HepG2 (cell line): ENCODE results near the gene CREBZF. TPM values are rescaled to one million over a fixed set of nuclear protein-coding genes. Genes with fewer than 3 reads are reported as not detected.

ENCODE experiments used
- AGO2 ChIP-seq: fragments of 200-400 bp; formaldehyde crosslinking; optimal IDR thresholded peaks from 2 replicates; pipeline ENCODE3; 2017; ENCODE audit warnings: mild to moderate bottlenecking, low read depth, low read length, moderate library complexity
- ATF4 ChIP-seq, 2 experiments: fragments of 450-650 bp in 1 of 2; sonication (generic) in 1 of 2; formaldehyde crosslinking; IDR thresholded peaks; 2 replicates each; pipeline versions ENCODE4 v1.5.0 to v1.8.0; 2020 to 2022; ENCODE audit warnings: mild to moderate bottlenecking in 1 of 2, missing genetic modification reagents in 1 of 2
- EHMT2 ChIP-seq: fragments of 200-600 bp; sonication (generic); IDR thresholded peaks from 2 replicates; pipeline ENCODE4 v1.7.0; 2017; ENCODE audit warnings: antibody characterized with exemption, low read depth, low read length, borderline replicate concordance
- FLYWCH1 ChIP-seq: sonication (generic); formaldehyde crosslinking; IDR thresholded peaks from 2 replicates; pipeline ENCODE4 v1.8.1; 2023; ENCODE audit warnings: mild to moderate bottlenecking, missing genetic modification reagents
- HDAC2 ChIP-seq: sonication (generic); formaldehyde crosslinking; IDR thresholded peaks from 2 replicates; pipeline ENCODE4 v1.4.0; 2020; ENCODE audit warnings: missing genetic modification reagents
- JDP2 ChIP-seq: sonication (generic); formaldehyde crosslinking; IDR thresholded peaks from 2 replicates; pipeline ENCODE4 v1.8.1; 2022; ENCODE audit warnings: missing genetic modification reagents, borderline replicate concordance
- MAFK ChIP-seq, 2 experiments: IDR thresholded peaks in 1 of 2; conservative IDR thresholded peaks in 1 of 2; 2 replicates each; pipeline ENCODE4 v1.6.1; 2011; ENCODE audit warnings: improper control_type of control experiment in 2 of 2, low read length in 2 of 2
- MEIS1 ChIP-seq: sonication (generic); formaldehyde crosslinking; IDR thresholded peaks from 2 replicates; pipeline ENCODE4 v1.9.0; 2021; ENCODE audit warnings: mild to moderate bottlenecking, missing genetic modification reagents, moderate library complexity, borderline replicate concordance
- MTF1 ChIP-seq: sonication (generic); formaldehyde crosslinking; IDR thresholded peaks from 2 replicates; pipeline ENCODE4 v1.5.0; 2020; ENCODE audit warnings: missing genetic modification reagents
- NKX3-1 ChIP-seq: sonication (generic); formaldehyde crosslinking; IDR thresholded peaks from 2 replicates; pipeline ENCODE4 v1.5.0; 2020; ENCODE audit warnings: missing genetic modification reagents
- PCBP1 ChIP-seq: fragments of 200-400 bp; formaldehyde crosslinking; IDR thresholded peaks from 2 replicates; pipeline ENCODE4 v1.6.1; 2017; ENCODE audit warnings: mild to moderate bottlenecking, low read depth, low read length, borderline replicate concordance
- RFXANK ChIP-seq: IDR thresholded peaks from 2 replicates; pipeline ENCODE4 v1.6.1; 2016
- RNF2 ChIP-seq: fragments of 450-650 bp; conservative IDR thresholded peaks from 2 replicates; pipeline ENCODE4 v1.6.1; 2016; ENCODE audit warnings: low read depth
- SMAD3 ChIP-seq: sonication (generic); formaldehyde crosslinking; IDR thresholded peaks from 2 replicates; pipeline ENCODE4 v1.4.0; 2020; ENCODE audit warnings: missing genetic modification reagents
- SRSF4 ChIP-seq: fragments of 200-400 bp; formaldehyde crosslinking; IDR thresholded peaks from one replicate; pipeline ENCODE4 v1.6.1; 2018; ENCODE audit warnings: mild to moderate bottlenecking, low read depth, low read length, moderate library complexity; ENCODE audit not compliant: poor library complexity, severe bottlenecking
- ZKSCAN8 ChIP-seq: IDR thresholded peaks from 2 replicates; pipeline ENCODE4 v1.6.1; 2016; ENCODE audit warnings: borderline replicate concordance, missing genetic modification reagents, missing compliant biosample characterization
- ZNF10 ChIP-seq: sonication (generic); formaldehyde crosslinking; IDR thresholded peaks from 2 replicates; pipeline ENCODE4 v1.4.0; 2020; ENCODE audit warnings: mild to moderate bottlenecking, low read depth, missing genetic modification reagents, borderline replicate concordance
- ZNF124 ChIP-seq: sonication (generic); formaldehyde crosslinking; IDR thresholded peaks from 2 replicates; pipeline ENCODE4 v1.4.0; 2020; ENCODE audit warnings: missing genetic modification reagents
- ZNF17 ChIP-seq: sonication (generic); formaldehyde crosslinking; IDR thresholded peaks from 2 replicates; pipeline ENCODE4 v1.5.0; 2020; ENCODE audit warnings: mild to moderate bottlenecking, missing genetic modification reagents
- ZNF256 ChIP-seq: sonication (generic); formaldehyde crosslinking; conservative IDR thresholded peaks from 2 replicates; pipeline ENCODE4 v1.4.0; 2020; ENCODE audit warnings: missing genetic modification reagents
- ZNF326 ChIP-seq: sonication (generic); formaldehyde crosslinking; IDR thresholded peaks from 2 replicates; pipeline ENCODE4 v1.4.0; 2020; ENCODE audit warnings: missing genetic modification reagents, borderline replicate concordance
- ZNF34 ChIP-seq: sonication (generic); formaldehyde crosslinking; IDR thresholded peaks from 2 replicates; pipeline ENCODE4 v1.4.0; 2020; ENCODE audit warnings: mild to moderate bottlenecking, missing genetic modification reagents, borderline replicate concordance
- ZNF430 ChIP-seq: sonication (generic); formaldehyde crosslinking; IDR thresholded peaks from 2 replicates; pipeline ENCODE4 v1.9.0; 2021; ENCODE audit warnings: mild to moderate bottlenecking, missing genetic modification reagents
- ZNF530 ChIP-seq: sonication (generic); formaldehyde crosslinking; IDR thresholded peaks from 2 replicates; pipeline ENCODE4 v1.5.0; 2020; ENCODE audit warnings: low read depth, mild to moderate bottlenecking, missing genetic modification reagents
- ZNF629 ChIP-seq: sonication (generic); formaldehyde crosslinking; conservative IDR thresholded peaks from 2 replicates; pipeline ENCODE4 v1.5.0; 2020; ENCODE audit warnings: missing genetic modification reagents
- ZNF678 ChIP-seq: sonication (generic); formaldehyde crosslinking; IDR thresholded peaks from 2 replicates; pipeline ENCODE4 v1.4.0; 2020; ENCODE audit warnings: mild to moderate bottlenecking, missing genetic modification reagents
- ZNF75D ChIP-seq: sonication (generic); formaldehyde crosslinking; IDR thresholded peaks from 2 replicates; pipeline ENCODE4 v1.8.1; 2023; ENCODE audit warnings: missing genetic modification reagents, mild to moderate bottlenecking, borderline replicate concordance
- ZNF776 ChIP-seq: sonication (generic); formaldehyde crosslinking; IDR thresholded peaks from 2 replicates; pipeline ENCODE4 v1.4.0; 2020; ENCODE audit warnings: mild to moderate bottlenecking, missing genetic modification reagents
- ZSCAN20 ChIP-seq: sonication (generic); formaldehyde crosslinking; IDR thresholded peaks from 2 replicates; pipeline ENCODE4 v1.4.0; 2020; ENCODE audit warnings: missing genetic modification reagents, mild to moderate bottlenecking, borderline replicate concordance
- polyA plus RNA-seq, 8 experiments: library from polyadenylated mRNA; depleted of rRNA in 3 of 8; stranded (reverse) in 7 of 8; unstranded in 1 of 8; fragments of >200 nt; fragmentation: Illumina TruSeq in 4 of 8; extraction: Trizol in 4 of 8; gene quantifications; 2 replicates each; pipeline versions ENCODE4 v1.2.1 to v1.2.3, GENCODE V29; 2011 to 2016; ENCODE audit warnings: low read depth in 4 of 8, missing spikeins in 1 of 8, mixed read lengths in 1 of 8; ENCODE audit not compliant: insufficient read depth in 1 of 8
- total RNA-seq, 5 experiments: library from RNA; depleted of rRNA; stranded (reverse); fragments of >200 nt; fragmentation: Illumina TruSeq; extraction: Trizol; gene quantifications; 2 replicates each; pipeline ENCODE4 v1.2.3, GENCODE V29; 2016; ENCODE audit warnings: low read depth in 1 of 5
- TF ChIP-seq, protein P1 (sequence below): sonication (generic); formaldehyde crosslinking; IDR thresholded peaks from 2 replicates; pipeline ENCODE4 v1.4.0; 2020; ENCODE audit warnings: mild to moderate bottlenecking, missing genetic modification reagents
- TF ChIP-seq, protein P2 (sequence below): sonication (generic); formaldehyde crosslinking; IDR thresholded peaks from 2 replicates; pipeline ENCODE4 v1.4.0; 2020; ENCODE audit warnings: missing genetic modification reagents

Gene CREBZF
- total and polyA plus RNA-seq, 2 of the 13 experiments (the other 11 are each of a cell fraction or from before 2014, with no cell fraction given), result 30.6 to 43.1 TPM

- TF ChIP-seq NKX3-1 (CRISPR knock-in tag), result no peak
- TF ChIP-seq ZNF678 (CRISPR knock-in tag), result no peak
- no peak for TF ChIP-seq RFXANK
- no peak for TF ChIP-seq ZNF124
- no peak for TF ChIP-seq HDAC2
- no peak for TF ChIP-seq ZNF326 (CRISPR knock-in tag)
- TF ChIP-seq, protein P1, sequence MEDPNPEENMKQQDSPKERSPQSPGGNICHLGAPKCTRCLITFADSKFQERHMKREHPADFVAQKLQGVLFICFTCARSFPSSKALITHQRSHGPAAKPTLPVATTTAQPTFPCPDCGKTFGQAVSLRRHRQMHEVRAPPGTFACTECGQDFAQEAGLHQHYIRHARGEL (CRISPR knock-in tag), result 0 out of 2 replicates have a peak, but pooled peaks have one; percentile 21
- no peak for TF ChIP-seq RNF2
- no peak for TF ChIP-seq SMAD3 (CRISPR knock-in tag)
- no peak for TF ChIP-seq ZNF34
- TF ChIP-seq MAFK (conservative IDR thresholded peaks at IDR 0.05 in 1 of 2, IDR thresholded peaks at IDR 0.05 in 1 of 2; ENCODE audit: low read length in 2 of 2), result no peak
- TF ChIP-seq EHMT2, result no peak
- TF ChIP-seq ZNF430 (CRISPR knock-in tag), result no peak
- TF ChIP-seq ZKSCAN8, result no peak
- TF ChIP-seq MEIS1 (CRISPR knock-in tag), result no peak
- no peak for TF ChIP-seq AGO2
- TF ChIP-seq, protein P2, sequence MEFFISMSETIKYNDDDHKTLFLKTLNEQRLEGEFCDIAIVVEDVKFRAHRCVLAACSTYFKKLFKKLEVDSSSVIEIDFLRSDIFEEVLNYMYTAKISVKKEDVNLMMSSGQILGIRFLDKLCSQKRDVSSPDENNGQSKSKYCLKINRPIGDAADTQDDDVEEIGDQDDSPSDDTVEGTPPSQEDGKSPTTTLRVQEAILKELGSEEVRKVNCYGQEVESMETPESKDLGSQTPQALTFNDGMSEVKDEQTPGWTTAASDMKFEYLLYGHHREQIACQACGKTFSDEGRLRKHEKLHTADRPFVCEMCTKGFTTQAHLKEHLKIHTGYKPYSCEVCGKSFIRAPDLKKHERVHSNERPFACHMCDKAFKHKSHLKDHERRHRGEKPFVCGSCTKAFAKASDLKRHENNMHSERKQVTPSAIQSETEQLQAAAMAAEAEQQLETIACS, result no peak
- no peak for TF ChIP-seq FLYWCH1 (CRISPR knock-in tag)
- TF ChIP-seq JDP2 (CRISPR knock-in tag), result no peak
- no peak for TF ChIP-seq ATF4 (CRISPR knock-in tag; IDR thresholded peaks at IDR 0.05)
- no peak for TF ChIP-seq ZNF530 (CRISPR knock-in tag)
- no peak for TF ChIP-seq ZNF256 (CRISPR knock-in tag)
- TF ChIP-seq SRSF4, result no peak
- TF ChIP-seq ZSCAN20, result no peak
- TF ChIP-seq ZNF776 (CRISPR knock-in tag), result no peak
- no peak for TF ChIP-seq ZNF17 (CRISPR knock-in tag)
- TF ChIP-seq ZNF10 (CRISPR knock-in tag), result no peak
- no peak for TF ChIP-seq ZNF629
- TF ChIP-seq PCBP1, result no peak
- TF ChIP-seq MTF1 (CRISPR knock-in tag), result no peak
- TF ChIP-seq ZNF75D (CRISPR knock-in tag), result no peak
Measured at GRCh38 chr11:85663753-85664614, 945 bp downstream of the CREBZF start (continued).
